Ovary (tissue), 3 donors: ENCODE results near the gene PSD2.

ENCODE experiments used
- EP300 ChIP-seq: sonication (generic); formaldehyde crosslinking; IDR thresholded peaks from one replicate; pipeline ENCODE4 v1.6.1; 2017; ENCODE audit warnings: antibody characterized with exemption
- POLR2A ChIP-seq: fragments of 450-650 bp; IDR thresholded peaks from one replicate; pipeline ENCODE4 v1.6.1; 2017; ENCODE audit warnings: antibody characterized with exemption, mild to moderate bottlenecking, moderate library complexity
- TF ChIP-seq, protein P1 (sequence below), 3 donors: fragments of 450-650 bp in 2 of 3; fragments of 200-600 bp in 1 of 3; IDR thresholded peaks; one replicate each; pipeline versions ENCODE4 v1.5.1 to v1.8.0; 2016 to 2022; ENCODE audit warnings: antibody characterized with exemption in 3 of 3, mild to moderate bottlenecking in 1 of 3
- donor health status: DM: no; HTN: no; CAD: no.

DNA sequence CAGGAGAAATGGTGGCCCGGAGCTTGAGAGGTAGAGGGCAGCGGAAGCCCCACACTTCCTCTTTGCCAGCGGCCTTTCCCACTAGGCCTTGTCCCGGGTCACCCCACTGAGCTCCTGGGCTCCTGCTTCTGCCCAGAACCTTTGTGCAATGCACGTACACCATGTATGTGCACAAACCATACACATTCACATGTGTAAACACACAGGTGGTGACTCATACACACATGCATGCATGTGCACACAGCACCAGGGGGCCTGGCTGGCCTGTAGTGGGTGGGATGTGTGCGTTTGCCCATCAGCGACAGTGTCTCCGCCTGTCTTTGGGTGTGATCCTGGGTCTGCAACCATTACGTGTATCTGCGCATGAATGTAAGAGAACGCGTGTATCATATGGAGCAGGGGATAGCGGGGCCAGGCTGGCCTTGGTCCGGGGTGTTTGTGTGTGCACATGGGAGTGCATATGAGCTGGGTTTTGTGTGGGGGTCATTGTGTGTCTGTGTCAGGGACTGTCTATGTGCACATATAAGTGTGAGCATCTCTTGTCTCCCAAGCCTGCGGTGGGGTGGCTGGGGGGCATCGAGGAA lies 43.7 kb downstream of the PSD2 start:
- TF ChIP-seq POLR2A (no peak), EP300 (no peak)
- TF ChIP-seq, protein P1, sequence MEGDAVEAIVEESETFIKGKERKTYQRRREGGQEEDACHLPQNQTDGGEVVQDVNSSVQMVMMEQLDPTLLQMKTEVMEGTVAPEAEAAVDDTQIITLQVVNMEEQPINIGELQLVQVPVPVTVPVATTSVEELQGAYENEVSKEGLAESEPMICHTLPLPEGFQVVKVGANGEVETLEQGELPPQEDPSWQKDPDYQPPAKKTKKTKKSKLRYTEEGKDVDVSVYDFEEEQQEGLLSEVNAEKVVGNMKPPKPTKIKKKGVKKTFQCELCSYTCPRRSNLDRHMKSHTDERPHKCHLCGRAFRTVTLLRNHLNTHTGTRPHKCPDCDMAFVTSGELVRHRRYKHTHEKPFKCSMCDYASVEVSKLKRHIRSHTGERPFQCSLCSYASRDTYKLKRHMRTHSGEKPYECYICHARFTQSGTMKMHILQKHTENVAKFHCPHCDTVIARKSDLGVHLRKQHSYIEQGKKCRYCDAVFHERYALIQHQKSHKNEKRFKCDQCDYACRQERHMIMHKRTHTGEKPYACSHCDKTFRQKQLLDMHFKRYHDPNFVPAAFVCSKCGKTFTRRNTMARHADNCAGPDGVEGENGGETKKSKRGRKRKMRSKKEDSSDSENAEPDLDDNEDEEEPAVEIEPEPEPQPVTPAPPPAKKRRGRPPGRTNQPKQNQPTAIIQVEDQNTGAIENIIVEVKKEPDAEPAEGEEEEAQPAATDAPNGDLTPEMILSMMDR (IDR thresholded peaks at IDR 0.05): no peak
